Measurements from ENCODE around the gene GNB1. TPM values are rescaled to one million over a fixed set of nuclear protein-coding genes. Genes with fewer than 3 reads are reported as not detected.
A peak's percentile ranks its signal among the peaks of the same experiment; 100 is the strongest.

Gene GNB1
- total RNA-seq, 3 donors from 2014 or later (not counting 1 experiment from before 2014, with no cell fraction given) = 285 to 304 (median 289) TPM

- peak overlapping the region; percentile 6 for H3K4me3 Mint-ChIP-seq
- H3K27ac Mint-ChIP-seq = peak overlapping the region; percentile 63 to 80
- no peak overlapping the region for H3K4me3 ChIP-seq (ENCODE audit: low read length)
- H3K4me1 Mint-ChIP-seq = peaks cover 67 to 74% of the 10 kb centered on the region in 2 donors
- H3K36me3 ChIP-seq (ENCODE audit: control insufficient read depth, insufficient read depth, low read length) = no peaks in the 10 kb centered on the region
- no peak for TF ChIP-seq CTCF (IDR thresholded peaks at IDR 0.05)
- ATAC-seq (no peak), DNase-seq (no peak)
- H3K4me1 ChIP-seq (ENCODE audit: control insufficient read depth, insufficient read depth, low read length) = peaks cover 32% of the 10 kb centered on the region
- no peaks in the 10 kb centered on the region for H3K27me3 Mint-ChIP-seq (ENCODE audit: low read depth in 2 of 2)
- intact Hi-C loops (cut with micrococcal nuclease) = no loop called here
- no peaks in the 10 kb centered on the region for H3K9me3 Mint-ChIP-seq
- WGBS (ENCODE audit: insufficient coverage) = 85% methylated on average over 10 of the region's 10 CpGs
- H3K9me3 ChIP-seq (ENCODE audit: control insufficient read depth, insufficient read depth, low read length) = no peaks in the 10 kb centered on the region
- no peaks in the 10 kb centered on the region for H3K36me3 Mint-ChIP-seq
- no peaks in the 10 kb centered on the region for H3K27me3 ChIP-seq (ENCODE audit: control insufficient read depth, insufficient read depth, low read length)
- H3K27ac ChIP-seq (ENCODE audit: low read length) = no peak overlapping the region
These were observed 38.1 kb downstream of the GNB1 start for GRCh38 chr1:1852619-1853414.

- TF ChIP-seq CTCF (IDR thresholded peaks at IDR 0.05) = no peak
- H3K27ac Mint-ChIP-seq = peak overlapping the region; percentile 71 to 87
- H3K4me3 Mint-ChIP-seq = no peak overlapping the region
- peaks cover 33% of the 10 kb centered on the region for H3K4me1 ChIP-seq (ENCODE audit: control insufficient read depth, insufficient read depth, low read length)
- H3K27ac ChIP-seq (ENCODE audit: low read length) = no peak overlapping the region
- H3K36me3 ChIP-seq (ENCODE audit: control insufficient read depth, insufficient read depth, low read length) = peaks cover 6% of the 10 kb centered on the region
- H3K36me3 Mint-ChIP-seq = no peaks in the 10 kb centered on the region
- H3K27me3 ChIP-seq (ENCODE audit: control insufficient read depth, insufficient read depth, low read length) = no peaks in the 10 kb centered on the region
- intact Hi-C loops (cut with micrococcal nuclease) = loop anchor here (5.0 kb wide), 1 partner anchor 34 kb away; no protein-coding TSS in a partner anchor
- no peaks in the 10 kb centered on the region for H3K9me3 ChIP-seq (ENCODE audit: control insufficient read depth, insufficient read depth, low read length)
- H3K4me3 ChIP-seq (ENCODE audit: low read length) = no peak overlapping the region
- WGBS (ENCODE audit: insufficient coverage) = 65% methylated on average over 10 of the region's 10 CpGs
- H3K9me3 Mint-ChIP-seq = no peaks in the 10 kb centered on the region
- DNase-seq (no peak), ATAC-seq (no peak)
- no peaks in the 10 kb centered on the region for H3K27me3 Mint-ChIP-seq (ENCODE audit: low read depth in 2 of 2)
- peaks cover 72% of the 10 kb centered on the region in 2 donors for H3K4me1 Mint-ChIP-seq
These were observed 43.0 kb downstream of the GNB1 start for GRCh38 chr1:1847890-1848289.

GRCh38 chr1:1847061-1847850 lies 43.6 kb downstream of the GNB1 start:
- WGBS (ENCODE audit: insufficient coverage) = 80% methylated on average over 7 of the region's 8 CpGs
- no peak for ATAC-seq
- Mint-ChIP-seq H3K27ac (peak overlapping the region; percentile 71 to 87), H3K4me3 (no peak overlapping the region), H3K36me3 (no peaks in the 10 kb centered on the region), H3K9me3 (no peaks in the 10 kb centered on the region), H3K27me3 (ENCODE audit: low read depth in 2 of 2) (no peaks in the 10 kb centered on the region), H3K4me1 (peaks cover 73% of the 10 kb centered on the region in 2 donors)
- Histone ChIP-seq H3K4me1 (ENCODE audit: control insufficient read depth, insufficient read depth, low read length) (peaks cover 35% of the 10 kb centered on the region), H3K27ac (ENCODE audit: low read length) (no peak overlapping the region), H3K27me3 (ENCODE audit: control insufficient read depth, insufficient read depth, low read length) (no peaks in the 10 kb centered on the region), H3K4me3 (ENCODE audit: low read length) (no peak overlapping the region), H3K36me3 (ENCODE audit: control insufficient read depth, insufficient read depth, low read length) (peaks cover 6% of the 10 kb centered on the region), H3K9me3 (ENCODE audit: control insufficient read depth, insufficient read depth, low read length) (no peaks in the 10 kb centered on the region)
- no peak for DNase-seq
- no peak for TF ChIP-seq CTCF (IDR thresholded peaks at IDR 0.05)
- intact Hi-C loops (cut with micrococcal nuclease) = loop anchor here (5.0 kb wide), 1 partner anchor 35 kb away; no protein-coding TSS in a partner anchor

Data from natural killer cell (primary cell).